Neural progenitor cell (in vitro differentiated cells): ENCODE measurements around the gene AMY1B.
"Not testable (repeated sequence)": the region's sequence is repeated elsewhere in the genome, so short reads cannot be mapped to it uniquely, and the experiment has no call there.

ENCODE experiments used
- CTCF ChIP-seq: fragments of 200-600 bp; sonication (generic); IDR thresholded peaks from 2 replicates; pipeline ENCODE4 v1.5.1; 2017; ENCODE audit warnings: antibody characterized with exemption, mild to moderate bottlenecking
- EZH2 ChIP-seq: fragments of 200-600 bp; sonication (generic); IDR thresholded peaks from 2 replicates; pipeline ENCODE4 v1.6.1; 2017; ENCODE audit warnings: antibody characterized with exemption, mild to moderate bottlenecking, moderate library complexity

DNA sequence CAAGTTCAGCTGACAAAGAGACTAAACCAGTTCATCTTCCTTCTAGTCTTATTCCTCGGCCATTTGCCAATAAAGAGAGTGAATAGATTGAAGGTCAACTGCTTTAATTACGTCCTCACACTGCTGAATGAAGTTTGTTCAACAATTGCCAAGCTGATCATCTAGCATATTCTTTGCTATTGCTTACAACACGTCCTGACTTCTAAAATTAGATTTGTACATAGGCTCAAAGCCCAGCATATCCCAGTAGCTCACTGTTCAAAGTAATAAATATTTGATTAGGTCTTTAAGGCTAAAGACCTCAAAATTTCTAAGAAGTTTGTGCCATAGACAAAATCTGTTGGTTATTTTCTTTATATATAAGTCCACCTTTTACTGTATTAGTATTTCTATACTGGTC, 19.7 kb downstream of the AMY1B start:
- not testable (repeated sequence) for TF ChIP-seq CTCF, EZH2
